Activated CD8-positive, alpha-beta T cell treated with anti-CD3 and anti-CD28 coated beads for 36 hours (primary cell): Measurements from ENCODE around the gene SWSAP1. TPM values are rescaled to one million over a fixed set of nuclear protein-coding genes. Genes with fewer than 3 reads are reported as not detected.
"Not testable (repeated sequence)": the region's sequence is repeated elsewhere in the genome, so short reads cannot be mapped to it uniquely, and the experiment has no call there.

ENCODE experiments used
- ATAC-seq: fragments of 200-7000 bp; cut with Tn5 transposase; one replicate; pipeline ENCODE4 v1.10.0; 2021; ENCODE audit warnings: mild to moderate bottlenecking, moderate library complexity
- CTCF ChIA-PET: fragments of 350-600 bp; sonication (Branson Sonifier 250); formaldehyde crosslinking; loops from one replicate; lab custom pipeline; 2021; ENCODE audit warnings: antibody characterized with exemption; lab: Charles Lee
- POLR2A ChIA-PET: fragments of 350-600 bp; sonication (Branson Sonifier 250); formaldehyde crosslinking; loops from one replicate; lab custom pipeline; 2021; ENCODE audit warnings: antibody characterized with exemption; lab: Charles Lee
- DNase-seq: peaks from one replicate; pipeline ENCODE4 v3.0.0-alpha.2; 2020
- H3K27ac Mint-ChIP-seq: one replicate; pipeline ENCODE4 v1.8.0; 2021; ENCODE audit warnings: mild to moderate bottlenecking, mixed read lengths
- H3K27me3 Mint-ChIP-seq: one replicate; pipeline ENCODE4 v1.8.0; 2021; ENCODE audit warnings: mixed read lengths
- H3K36me3 Mint-ChIP-seq: one replicate; pipeline ENCODE4 v1.8.0; 2021; ENCODE audit warnings: low read depth, mixed read lengths
- H3K4me1 Mint-ChIP-seq: one replicate; pipeline ENCODE4 v1.8.0; 2021; ENCODE audit warnings: low read depth, mixed read lengths
- H3K4me3 Mint-ChIP-seq: one replicate; pipeline ENCODE4 v1.8.0; 2021; ENCODE audit warnings: mild to moderate bottlenecking, moderate library complexity, mixed read lengths
- H3K9me3 Mint-ChIP-seq: one replicate; pipeline ENCODE4 v1.8.0; 2021; ENCODE audit warnings: mixed read lengths
- intact Hi-C: fragments of 100-400 bp; cut with micrococcal nuclease; formaldehyde crosslinking; loops from one replicate; pipeline ENCODE4 v1.10.0; 2022
- total RNA-seq, 2 experiments: library from RNA; stranded (reverse); gene quantifications; one replicate each; pipeline ENCODE4 v1.2.3, GENCODE V29; 2021
- TF ChIP-seq, protein P1 (sequence below): fragments of 200-600 bp; IDR thresholded peaks from one replicate; pipeline ENCODE4 v1.8.0; 2022; ENCODE audit warnings: antibody characterized with exemption, mild to moderate bottlenecking

Gene SWSAP1
- total RNA-seq, 2 experiments from 2014 or later: 1.5 to 1.8 TPM

DNA sequence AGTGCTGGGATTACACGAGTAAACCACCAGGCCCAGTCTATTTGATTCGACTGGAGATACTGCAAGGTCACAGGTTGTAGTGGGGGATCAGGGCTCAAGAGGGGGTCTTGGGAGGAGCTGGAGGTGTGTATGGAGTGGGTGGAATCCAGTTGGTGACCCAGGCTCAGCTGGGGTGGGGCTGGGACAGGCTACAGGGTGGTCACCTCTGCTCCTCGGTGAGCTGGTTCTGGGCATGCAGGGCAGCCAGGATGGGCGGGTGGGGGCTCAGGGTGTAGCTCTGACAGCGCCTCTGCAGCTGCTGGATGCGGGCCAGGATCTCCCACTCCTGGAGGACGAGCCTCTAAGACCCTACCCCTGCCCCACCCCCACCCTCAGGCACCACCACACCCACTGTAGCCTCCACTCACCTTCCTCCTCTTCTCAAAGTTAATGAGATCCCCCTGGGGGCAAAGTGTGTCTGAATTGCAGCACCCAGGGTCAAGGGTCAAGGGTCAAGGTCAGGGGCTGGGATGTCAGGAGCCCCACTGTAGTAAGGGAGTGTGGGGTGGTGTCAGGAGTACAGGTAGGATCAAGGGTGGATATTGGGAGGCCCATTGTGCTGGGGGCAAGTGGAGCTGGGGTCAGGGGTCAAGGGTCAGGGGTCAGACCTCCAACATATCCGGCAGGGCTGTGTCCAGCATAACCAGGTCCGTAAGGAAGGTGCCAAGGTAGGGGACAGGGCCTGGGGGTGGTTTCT, 27.5 kb downstream of the SWSAP1 start:
- DNase-seq (no peak), ATAC-seq (no peak)
- no peak overlapping the region for H3K27ac Mint-ChIP-seq
- no peak overlapping the region for H3K4me3 Mint-ChIP-seq
- H3K27me3 Mint-ChIP-seq: peaks cover 6% of the 10 kb centered on the region
- CTCF ChIA-PET: interaction anchor here (0.6 kb wide), 1 partner anchor 10 kb away, joined by 3 read pairs; no protein-coding TSS in a partner anchor
- POLR2A ChIA-PET: no interaction called here
- H3K9me3 Mint-ChIP-seq: no peaks in the 10 kb centered on the region
- no peaks in the 10 kb centered on the region for H3K4me1 Mint-ChIP-seq
- TF ChIP-seq, protein P1, sequence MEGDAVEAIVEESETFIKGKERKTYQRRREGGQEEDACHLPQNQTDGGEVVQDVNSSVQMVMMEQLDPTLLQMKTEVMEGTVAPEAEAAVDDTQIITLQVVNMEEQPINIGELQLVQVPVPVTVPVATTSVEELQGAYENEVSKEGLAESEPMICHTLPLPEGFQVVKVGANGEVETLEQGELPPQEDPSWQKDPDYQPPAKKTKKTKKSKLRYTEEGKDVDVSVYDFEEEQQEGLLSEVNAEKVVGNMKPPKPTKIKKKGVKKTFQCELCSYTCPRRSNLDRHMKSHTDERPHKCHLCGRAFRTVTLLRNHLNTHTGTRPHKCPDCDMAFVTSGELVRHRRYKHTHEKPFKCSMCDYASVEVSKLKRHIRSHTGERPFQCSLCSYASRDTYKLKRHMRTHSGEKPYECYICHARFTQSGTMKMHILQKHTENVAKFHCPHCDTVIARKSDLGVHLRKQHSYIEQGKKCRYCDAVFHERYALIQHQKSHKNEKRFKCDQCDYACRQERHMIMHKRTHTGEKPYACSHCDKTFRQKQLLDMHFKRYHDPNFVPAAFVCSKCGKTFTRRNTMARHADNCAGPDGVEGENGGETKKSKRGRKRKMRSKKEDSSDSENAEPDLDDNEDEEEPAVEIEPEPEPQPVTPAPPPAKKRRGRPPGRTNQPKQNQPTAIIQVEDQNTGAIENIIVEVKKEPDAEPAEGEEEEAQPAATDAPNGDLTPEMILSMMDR: no peak
- intact Hi-C loops: no loop called here
- no peaks in the 10 kb centered on the region for H3K36me3 Mint-ChIP-seq

DNA sequence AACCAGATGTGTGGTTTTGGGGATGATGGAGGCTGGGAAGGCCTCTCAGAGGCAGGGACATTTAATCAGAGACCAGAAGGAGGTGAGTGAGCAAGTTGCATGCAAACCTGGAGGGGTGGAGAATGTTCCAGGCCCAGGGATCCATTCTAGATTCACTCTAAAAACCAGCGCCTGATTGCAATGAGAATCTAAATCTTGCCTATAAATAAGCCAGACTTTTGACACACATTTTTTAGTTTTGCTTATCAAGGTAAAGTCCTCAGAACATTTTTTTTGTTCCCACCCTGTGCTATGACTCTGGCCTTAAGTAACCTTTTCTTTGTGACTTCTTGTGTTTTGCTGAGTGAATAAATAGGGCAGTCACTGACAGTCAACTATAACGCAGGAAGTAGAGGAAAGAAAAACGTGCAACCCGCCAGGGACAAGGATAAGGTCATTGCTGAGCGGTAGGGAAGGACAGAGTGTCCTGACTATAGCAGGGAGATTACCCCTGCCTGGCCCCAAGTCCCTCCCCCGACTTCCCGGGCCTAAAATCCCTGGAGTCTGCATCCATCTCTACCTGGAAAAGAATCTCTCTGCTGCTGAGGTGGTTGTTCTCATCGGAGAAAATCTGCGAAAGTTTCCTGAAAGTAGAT, 30.2 kb downstream of the SWSAP1 start:
- TF ChIP-seq, protein P1: no peak
- POLR2A ChIA-PET: no interaction called here
- Mint-ChIP-seq H3K9me3 (no peaks in the 10 kb centered on the region), H3K4me3 (no peak overlapping the region), H3K4me1 (no peaks in the 10 kb centered on the region), H3K36me3 (no peaks in the 10 kb centered on the region), H3K27ac (no peak overlapping the region), H3K27me3 (peaks cover 6% of the 10 kb centered on the region)
- CTCF ChIA-PET: no interaction called here
- intact Hi-C loops: no loop called here
- DNase-seq: no peak
- no peak for ATAC-seq

DNA sequence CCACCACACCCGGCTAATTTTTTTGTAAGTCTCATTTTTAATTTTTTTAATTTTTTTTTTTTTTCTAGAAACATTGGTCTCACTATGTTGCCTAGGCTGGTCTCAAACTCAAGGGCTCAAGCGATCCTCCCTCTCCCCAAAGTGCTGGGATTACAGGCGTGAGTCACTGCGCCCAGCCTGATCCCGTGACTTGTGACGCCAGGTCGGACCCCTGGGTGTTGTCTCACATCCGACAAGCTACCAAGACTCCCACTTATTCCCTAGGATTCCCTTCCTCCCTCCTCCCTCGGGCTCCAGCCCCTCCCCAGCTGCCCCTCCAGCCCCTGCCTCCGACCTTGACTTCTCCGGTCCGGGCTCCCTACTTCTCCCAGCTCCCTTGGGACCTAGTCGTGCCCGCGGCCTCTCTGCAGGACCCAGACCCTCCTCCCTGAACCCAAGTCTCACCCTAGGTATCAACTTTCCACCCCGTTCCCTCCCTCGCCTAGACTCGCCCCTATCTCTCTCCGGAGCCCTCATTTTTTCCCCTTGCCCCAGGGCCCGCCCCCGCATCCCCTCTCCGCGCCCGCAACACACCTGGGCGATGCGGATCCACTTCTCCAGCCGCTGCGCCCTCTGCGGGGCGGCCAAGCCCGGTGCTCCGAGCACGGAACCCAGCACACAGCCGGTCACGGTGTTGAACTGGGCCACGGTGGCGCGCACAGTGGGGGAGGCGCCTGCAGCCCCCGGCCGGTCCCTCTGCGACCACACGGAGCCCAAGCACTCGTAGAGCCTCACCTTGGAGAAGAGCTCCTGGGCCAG, 31.6 kb downstream of the SWSAP1 start:
- TF ChIP-seq, protein P1: no peak
- H3K9me3 Mint-ChIP-seq: no peaks in the 10 kb centered on the region
- H3K4me1 Mint-ChIP-seq: no peaks in the 10 kb centered on the region

DNA sequence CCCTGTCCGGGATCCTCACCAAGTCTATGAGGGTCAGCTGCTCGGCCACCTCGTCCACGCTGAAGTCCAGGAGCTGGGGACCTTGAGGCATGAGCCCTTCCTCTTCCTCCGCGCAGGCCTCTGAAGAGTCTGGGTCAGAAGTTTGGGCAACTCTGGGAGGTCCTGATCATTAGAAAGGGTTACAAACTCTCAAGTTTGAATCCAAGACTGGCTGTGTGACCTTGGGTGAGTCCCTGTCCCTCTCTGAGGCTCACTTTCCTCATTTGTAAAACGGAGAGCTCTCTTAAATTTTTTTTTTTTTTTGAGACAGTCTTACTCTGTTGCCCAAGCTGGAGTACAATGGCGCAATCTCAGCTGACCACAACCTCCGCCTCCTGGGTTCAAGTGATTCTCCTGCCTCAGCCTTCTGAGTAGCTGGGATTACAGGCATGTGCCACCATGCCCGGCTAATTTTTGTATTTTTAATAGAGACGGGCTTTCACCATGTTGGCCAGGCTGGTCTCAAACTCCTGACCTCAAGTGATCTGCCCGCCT, 32.3 kb downstream of the SWSAP1 start:
- ChIA-PET POLR2A (interaction anchor here (1.0 to 1.4 kb wide), 2 partner anchors 20 to 25 kb away, joined by 3 to 4 read pairs; no protein-coding TSS in a partner anchor), CTCF (interaction anchor here (1.3 to 2.5 kb wide), 3 partner anchors 24 to 29 kb away, joined by 3 to 9 read pairs (median 7); no protein-coding TSS in a partner anchor)
- H3K27me3 Mint-ChIP-seq, ATAC-seq, H3K4me3 Mint-ChIP-seq, H3K4me1 Mint-ChIP-seq, H3K27ac Mint-ChIP-seq, H3K36me3 Mint-ChIP-seq, H3K9me3 Mint-ChIP-seq, DNase-seq, intact Hi-C loops: not testable (repeated sequence)

More for the DNA sequence above, 31.6 kb downstream of the SWSAP1 start:
- no peak overlapping the region for H3K27ac Mint-ChIP-seq
- CTCF ChIA-PET: interaction anchor here (0.9 to 2.5 kb wide), 2 partner anchors 25 to 76 kb away, joined by 3 to 9 read pairs; no protein-coding TSS in a partner anchor
- H3K27me3 Mint-ChIP-seq: peaks cover 5% of the 10 kb centered on the region
- POLR2A ChIA-PET: interaction anchor here (1.4 kb wide), 1 partner anchor 20 kb away, joined by 3 read pairs; no protein-coding TSS in a partner anchor
- ATAC-seq (peak; percentile 68), DNase-seq (peak; percentile 70)
- no peaks in the 10 kb centered on the region for H3K36me3 Mint-ChIP-seq
- intact Hi-C loops: no loop called here
- no peak overlapping the region for H3K4me3 Mint-ChIP-seq

DNA sequence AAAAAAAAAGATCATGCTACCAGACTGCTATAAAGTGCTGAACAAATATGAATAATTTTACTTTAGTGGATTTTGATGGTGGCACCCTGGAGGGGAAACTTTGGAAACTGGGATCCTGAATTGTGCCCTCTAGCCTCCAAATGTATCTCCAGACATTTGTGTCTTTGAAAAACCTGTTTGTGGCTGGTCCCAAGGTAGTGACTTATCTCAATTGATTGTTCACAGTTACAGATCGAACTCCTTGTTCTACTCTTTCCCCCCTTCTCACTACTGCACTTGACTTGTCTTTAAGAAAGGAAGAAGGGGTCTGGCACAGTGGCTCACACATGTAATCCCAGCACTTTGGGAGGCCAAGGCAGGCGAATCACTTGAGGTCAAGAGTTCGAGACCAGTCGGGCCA, 34.1 kb downstream of the SWSAP1 start:
- H3K27ac Mint-ChIP-seq: no peak overlapping the region
- POLR2A ChIA-PET: no interaction called here
- intact Hi-C loops: no loop called here

More for the DNA sequence above, 34.1 kb downstream of the SWSAP1 start:
- CTCF ChIA-PET: no interaction called here
- no peak for ATAC-seq
- Mint-ChIP-seq H3K36me3 (no peaks in the 10 kb centered on the region), H3K27me3 (peaks cover 7% of the 10 kb centered on the region), H3K9me3 (no peaks in the 10 kb centered on the region), H3K4me3 (no peak overlapping the region), H3K4me1 (no peaks in the 10 kb centered on the region)
- no peak for DNase-seq
- TF ChIP-seq, protein P1: no peak
